Brain microvascular endothelial cell (primary cell): ENCODE data around the gene BAZ1A.
A peak's percentile ranks its signal among the peaks of the same experiment; 100 is the strongest.

Source experiments
- DNase-seq: peaks from one replicate; pipeline ENCODE4 v3.0.0-alpha.2; 2020
- H3K27ac ChIP-seq: fragments of 250-450 bp; sonication (Bioruptor Pico); 2 replicates; pipeline ENCODE4 v1.5.1; 2020; ENCODE audit warnings: mild to moderate bottlenecking, moderate library complexity
- H3K27me3 ChIP-seq: fragments of 250-450 bp; sonication (Bioruptor Pico); replicated peaks from 2 replicates; pipeline ENCODE4 v1.5.1; 2020; ENCODE audit warnings: mild to moderate bottlenecking
- H3K36me3 ChIP-seq: fragments of 250-450 bp; sonication (Bioruptor Pico); replicated peaks from 2 replicates; pipeline ENCODE4 v1.5.1; 2020; ENCODE audit warnings: mild to moderate bottlenecking
- H3K4me3 ChIP-seq: 2 replicates; pipeline ENCODE4 v1.5.1; 2011; ENCODE audit warnings: low read depth, mild to moderate bottlenecking, control low read depth, low read length, moderate library complexity
- in situ Hi-C: cut with HindIII; loops from 2 replicates; pipeline ENCODE4 v1.10.0; 2017; ENCODE audit warnings: low sequenced_read_pairs, low pct_ligation_motif_present
- TF ChIP-seq, protein P1 (sequence below): IDR thresholded peaks from 2 replicates; pipeline ENCODE4 v1.5.1; 2011; ENCODE audit warnings: low read depth, mild to moderate bottlenecking, moderate library complexity, low read length, control low read depth, inconsistent platforms; ENCODE audit errors: missing control alignments

BAZ1A gene

DNA sequence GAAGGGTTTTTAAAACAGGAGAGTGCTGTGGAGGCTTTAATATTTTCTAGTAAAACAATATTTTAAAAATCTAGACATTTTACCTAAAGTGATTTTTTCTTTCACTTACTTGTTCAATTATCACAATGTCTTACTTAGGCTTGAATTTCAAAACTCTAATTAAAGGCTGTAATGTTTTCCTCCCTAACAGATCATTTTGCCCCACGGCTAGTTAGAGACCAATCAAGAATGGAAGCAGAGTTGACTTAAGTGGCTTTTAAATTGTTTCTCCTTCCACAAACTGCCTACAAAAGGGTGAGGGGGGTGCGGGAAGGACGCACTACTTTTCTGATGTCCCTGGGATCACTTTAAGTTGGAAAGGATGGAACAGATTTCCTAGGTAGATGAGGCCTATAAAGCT is 151.3 kb downstream of the BAZ1A start:
- H3K4me3 ChIP-seq: no peak overlapping the region
- no peak overlapping the region for H3K27ac ChIP-seq

DNA sequence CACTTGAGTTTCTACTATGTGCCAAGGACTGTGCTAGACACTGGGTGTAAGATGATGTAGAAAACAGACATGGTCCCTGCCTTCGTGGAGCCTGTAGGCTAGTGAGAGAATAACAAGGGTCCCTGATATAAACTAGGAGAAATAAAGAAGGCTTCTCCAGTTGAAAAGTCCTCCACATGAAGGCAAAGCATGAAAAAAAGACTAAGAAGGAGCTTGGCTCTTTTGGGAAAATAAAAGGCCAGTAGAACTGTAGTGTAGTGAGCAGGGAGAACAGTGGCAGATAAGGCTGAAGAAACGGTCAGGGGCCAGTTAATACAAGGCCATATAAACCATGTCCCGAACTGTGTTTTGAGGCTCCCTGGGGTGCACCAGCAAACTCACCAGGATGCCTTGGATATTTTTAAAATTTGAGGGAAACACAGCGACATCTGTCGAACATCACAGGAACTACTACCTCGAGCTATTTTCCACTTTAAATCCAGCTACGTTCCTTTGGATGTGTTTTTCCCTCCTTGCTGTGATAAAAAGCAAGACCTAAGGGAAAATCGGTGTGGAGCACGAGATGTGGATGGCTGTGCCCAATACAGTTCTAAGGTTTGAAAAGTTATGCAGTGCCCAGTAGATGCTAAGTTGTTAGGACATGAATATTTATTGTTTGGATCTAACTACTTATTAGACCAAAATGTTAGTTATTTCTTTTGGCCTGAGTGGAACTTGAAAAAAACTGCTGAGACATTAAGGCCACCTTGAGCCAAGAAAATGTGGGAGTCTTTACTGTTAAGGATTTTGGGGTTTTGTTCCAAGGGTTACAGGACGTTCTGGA is 152.2 kb downstream of the BAZ1A start:
- Histone ChIP-seq H3K27ac (no peak overlapping the region), H3K27me3 (no peaks in the 10 kb centered on the region), H3K36me3 (no peaks in the 10 kb centered on the region), H3K4me3 (no peak overlapping the region)
- peak; percentile 52 for DNase-seq
- in situ Hi-C loops: no loop called here
- TF ChIP-seq, protein P1, sequence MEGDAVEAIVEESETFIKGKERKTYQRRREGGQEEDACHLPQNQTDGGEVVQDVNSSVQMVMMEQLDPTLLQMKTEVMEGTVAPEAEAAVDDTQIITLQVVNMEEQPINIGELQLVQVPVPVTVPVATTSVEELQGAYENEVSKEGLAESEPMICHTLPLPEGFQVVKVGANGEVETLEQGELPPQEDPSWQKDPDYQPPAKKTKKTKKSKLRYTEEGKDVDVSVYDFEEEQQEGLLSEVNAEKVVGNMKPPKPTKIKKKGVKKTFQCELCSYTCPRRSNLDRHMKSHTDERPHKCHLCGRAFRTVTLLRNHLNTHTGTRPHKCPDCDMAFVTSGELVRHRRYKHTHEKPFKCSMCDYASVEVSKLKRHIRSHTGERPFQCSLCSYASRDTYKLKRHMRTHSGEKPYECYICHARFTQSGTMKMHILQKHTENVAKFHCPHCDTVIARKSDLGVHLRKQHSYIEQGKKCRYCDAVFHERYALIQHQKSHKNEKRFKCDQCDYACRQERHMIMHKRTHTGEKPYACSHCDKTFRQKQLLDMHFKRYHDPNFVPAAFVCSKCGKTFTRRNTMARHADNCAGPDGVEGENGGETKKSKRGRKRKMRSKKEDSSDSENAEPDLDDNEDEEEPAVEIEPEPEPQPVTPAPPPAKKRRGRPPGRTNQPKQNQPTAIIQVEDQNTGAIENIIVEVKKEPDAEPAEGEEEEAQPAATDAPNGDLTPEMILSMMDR: peak; percentile 78

More for the DNA sequence above, 151.3 kb downstream of the BAZ1A start:
- DNase-seq: no peak
- H3K27me3 ChIP-seq: no peaks in the 10 kb centered on the region
- TF ChIP-seq, protein P1: no peak
- in situ Hi-C loops: no loop called here
- no peaks in the 10 kb centered on the region for H3K36me3 ChIP-seq

DNA sequence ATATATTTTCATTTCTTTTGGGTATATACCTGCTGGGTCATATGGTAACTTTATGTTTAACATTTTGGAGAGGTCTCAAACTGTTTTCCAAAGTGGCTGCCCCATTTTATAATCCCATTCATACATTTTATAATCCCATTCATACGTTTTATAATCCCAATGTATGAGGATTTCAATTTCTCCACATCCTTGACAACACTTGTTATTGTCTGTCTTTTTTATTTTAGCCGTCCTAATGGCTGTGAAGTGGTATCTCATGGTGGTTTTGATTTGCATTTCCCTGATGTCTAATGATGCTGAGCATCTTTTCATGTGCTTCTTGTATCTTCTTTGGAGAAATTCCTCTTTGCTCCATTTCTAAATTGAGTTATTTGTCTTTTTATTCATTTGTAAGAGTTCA is 154.0 kb downstream of the BAZ1A start:
- Histone ChIP-seq H3K36me3 (no peaks in the 10 kb centered on the region), H3K27me3 (no peaks in the 10 kb centered on the region), H3K4me3 (no peak overlapping the region), H3K27ac (no peak overlapping the region)
- TF ChIP-seq, protein P1: no peak
- in situ Hi-C loops: no loop called here
- DNase-seq: no peak

DNA sequence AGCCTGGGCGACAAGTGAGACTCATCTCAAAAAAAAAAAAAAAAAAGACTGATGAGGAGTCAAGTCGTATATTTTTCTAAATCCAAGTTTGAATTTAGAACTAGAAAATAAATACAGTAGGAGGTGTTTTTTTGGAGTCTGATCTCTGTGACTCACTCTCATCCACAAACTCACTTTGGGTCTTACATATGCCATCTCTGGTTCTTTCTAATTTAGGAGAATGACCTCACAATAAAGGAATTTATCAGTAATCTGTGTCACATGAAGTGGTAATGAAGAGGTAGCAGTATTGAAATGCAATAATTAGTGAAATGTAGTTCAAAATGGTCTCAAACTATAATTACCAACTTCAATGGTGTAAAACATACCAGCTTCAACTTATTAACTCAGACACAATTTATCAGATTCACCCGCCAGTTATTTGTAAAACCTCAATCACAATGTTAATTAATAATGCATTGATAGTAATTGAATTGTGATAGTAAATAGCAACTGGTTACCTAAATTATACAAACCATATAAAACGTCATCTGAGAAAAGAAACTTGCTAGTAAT is 156.3 kb downstream of the BAZ1A start:
- Histone ChIP-seq H3K36me3 (peaks cover 2% of the 10 kb centered on the region), H3K27me3 (no peaks in the 10 kb centered on the region), H3K4me3 (no peak overlapping the region), H3K27ac (no peak overlapping the region)
- TF ChIP-seq, protein P1: no peak
- in situ Hi-C loops: no loop called here
- no peak for DNase-seq

DNA sequence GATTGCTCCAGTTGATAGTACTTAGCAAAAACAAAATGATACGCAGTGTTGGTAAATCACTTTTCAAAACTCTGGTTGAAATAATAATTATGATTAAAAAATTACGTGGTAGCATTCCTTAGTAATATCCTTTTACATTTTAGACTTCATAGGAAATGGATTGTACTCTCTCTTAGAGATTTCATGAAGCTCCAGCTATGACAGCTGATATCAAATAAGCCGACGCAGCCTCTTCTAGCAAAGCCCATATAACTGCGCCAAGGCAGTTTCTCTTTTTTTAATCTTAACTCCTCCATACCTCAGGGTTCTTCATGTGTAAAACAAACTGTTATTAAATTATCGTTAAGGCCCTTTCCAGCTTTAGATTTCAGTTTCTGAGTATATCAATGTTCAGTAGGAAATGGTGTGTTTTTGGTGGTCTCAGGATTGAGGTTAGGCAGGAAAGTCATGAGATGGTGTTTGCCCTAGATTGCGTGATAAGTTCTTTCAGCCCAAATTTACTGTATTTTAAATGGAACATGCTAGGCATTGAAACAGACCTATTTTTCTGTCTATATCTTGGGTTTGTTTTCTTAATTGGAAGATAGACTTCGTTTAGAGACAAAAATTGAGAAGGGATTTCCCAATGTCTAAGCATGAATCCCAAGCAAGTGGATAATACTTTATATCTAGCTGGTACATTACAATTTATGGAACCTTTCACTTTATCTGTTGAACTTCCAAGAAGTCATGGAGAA is 159.9 kb downstream of the BAZ1A start:
- peaks cover 10% of the 10 kb centered on the region for H3K36me3 ChIP-seq
- no peak for DNase-seq
- peak overlapping the region; percentile 80 for H3K4me3 ChIP-seq
- TF ChIP-seq, protein P1: no peak
- H3K27ac ChIP-seq: peak overlapping the region; percentile 94
- in situ Hi-C loops: no loop called here
- H3K27me3 ChIP-seq: no peaks in the 10 kb centered on the region
